Thymus (tissue), 11 donors: ENCODE measurements around the gene AFF1. TPM values are rescaled to one million over a fixed set of nuclear protein-coding genes. Genes with fewer than 3 reads are reported as not detected.
A peak's percentile ranks its signal among the peaks of the same experiment; 100 is the strongest.

Experiments used
- DNase-seq, 9 donors: peaks; one replicate each; pipeline ENCODE4 v3.0.0-alpha.2; 2013; ENCODE audit warnings: low spot score in 9 of 9, low read depth in 6 of 9, missing footprints in 1 of 9
- H3K27ac ChIP-seq, 2 donors: one replicate each; pipeline ENCODE4 v1.5.1; 2013; ENCODE audit warnings: control low read depth in 1 of 2, low read depth in 1 of 2, low read length in 1 of 2, mild to moderate bottlenecking in 1 of 2, moderate library complexity in 1 of 2
- H3K27me3 ChIP-seq, 2 donors: one replicate each; pipeline ENCODE4 v1.5.1; 2013; ENCODE audit warnings: low read length in 1 of 2; ENCODE audit not compliant: control insufficient read depth in 2 of 2, insufficient read depth in 1 of 2
- H3K36me3 ChIP-seq, 2 donors: one replicate each; pipeline ENCODE4 v1.5.1; 2013; ENCODE audit warnings: low read length in 1 of 2, mild to moderate bottlenecking in 1 of 2, moderate library complexity in 1 of 2; ENCODE audit not compliant: control insufficient read depth in 2 of 2, insufficient read depth in 2 of 2
- H3K4me1 ChIP-seq, 2 donors: one replicate each; pipeline ENCODE4 v1.5.1; 2013; ENCODE audit warnings: low read length in 2 of 2; ENCODE audit not compliant: control insufficient read depth in 2 of 2, insufficient read depth in 2 of 2
- H3K4me3 ChIP-seq, 2 donors: one replicate each; pipeline ENCODE4 v1.5.1; 2013; ENCODE audit warnings: low read length in 2 of 2, control low read depth in 1 of 2, mild to moderate bottlenecking in 1 of 2
- H3K9me3 ChIP-seq, 2 donors: one replicate each; pipeline ENCODE4 v1.5.1; 2013; ENCODE audit warnings: low read length in 1 of 2, mild to moderate bottlenecking in 1 of 2; ENCODE audit not compliant: control insufficient read depth in 2 of 2, insufficient read depth in 1 of 2
- WGBS: extraction: QIAGEN DNeasy Blood & Tissue Kit; methylation state at CpG from one replicate; pipeline ENCODE4 v1.1.7; 2013; 5-methylcytosine and 5-hydroxymethylcytosine counted together
- polyA plus RNA-seq: library from polyadenylated mRNA; stranded (reverse); fragments of 200-250 nt; gene quantifications from one replicate; pipeline ENCODE4 v1.2.3, GENCODE V29; 2013
- total RNA-seq: library from RNA; stranded (reverse); fragments of 120-200 nt; gene quantifications from one replicate; pipeline ENCODE4 v1.2.4, GENCODE V29; 2013
- donor health status: healthy.

The AFF1 gene
- total and polyA plus RNA-seq, 2 donors, result 12.3 to 13.3 TPM

GRCh38 chr4:87103691-87104187 is 168.9 kb downstream of the AFF1 start:
- WGBS, result 94% methylated on average over 2 of the region's 2 CpGs
- peaks cover 27 to 32% of the 10 kb centered on the region in 2 donors for H3K36me3 ChIP-seq

GRCh38 chr4:87105101-87105845 is 170.5 kb downstream of the AFF1 start:
- Histone ChIP-seq H3K36me3 (peaks cover 27 to 36% of the 10 kb centered on the region in 2 donors), H3K27ac (no peak overlapping the region), H3K4me3 (no peak overlapping the region), H3K9me3 (no peaks in the 10 kb centered on the region), H3K4me1 (no peaks in the 10 kb centered on the region), H3K27me3 (no peaks in the 10 kb centered on the region)
- DNase-seq, result no peak
- 99% methylated on average over 5 of the region's 5 CpGs for WGBS

More at GRCh38 chr4:87103691-87104187, 168.9 kb downstream of the AFF1 start:
- no peak for DNase-seq
- no peaks in the 10 kb centered on the region for H3K9me3 ChIP-seq
- no peaks in the 10 kb centered on the region for H3K4me1 ChIP-seq
- no peaks in the 10 kb centered on the region for H3K27me3 ChIP-seq
- peak overlapping the region in 1 of 2 donors; percentile 69 for H3K27ac ChIP-seq
- H3K4me3 ChIP-seq, result no peak overlapping the region

GRCh38 chr4:87108142-87108546 is 173.3 kb downstream of the AFF1 start:
- DNase-seq, result no peak
- H3K4me1 ChIP-seq, result no peaks in the 10 kb centered on the region
- 98% methylated on average over 5 of the region's 5 CpGs for WGBS
- H3K4me3 ChIP-seq, result no peak overlapping the region
- H3K27ac ChIP-seq, result no peak overlapping the region
- H3K27me3 ChIP-seq, result no peaks in the 10 kb centered on the region
- no peaks in the 10 kb centered on the region for H3K9me3 ChIP-seq
- peaks cover 24 to 48% of the 10 kb centered on the region in 2 donors for H3K36me3 ChIP-seq

GRCh38 chr4:87109121-87109520 is 174.3 kb downstream of the AFF1 start:
- H3K27ac ChIP-seq, result no peak overlapping the region
- no peak overlapping the region for H3K4me3 ChIP-seq
- WGBS, result 96% methylated on average over 3 of the region's 3 CpGs
- no peaks in the 10 kb centered on the region for H3K4me1 ChIP-seq
- H3K9me3 ChIP-seq, result no peaks in the 10 kb centered on the region
- H3K36me3 ChIP-seq, result peaks cover 26 to 50% of the 10 kb centered on the region in 2 donors
- no peak for DNase-seq
- no peaks in the 10 kb centered on the region for H3K27me3 ChIP-seq

- WGBS, result 97% methylated on average over 1 of the region's 1 CpG
- peaks cover 33 to 55% of the 10 kb centered on the region in 2 donors for H3K36me3 ChIP-seq
Measured at GRCh38 chr4:87109945-87110344, 175.1 kb downstream of the AFF1 start.

GRCh38 chr4:87112063-87112462 is 177.3 kb downstream of the AFF1 start:
- no peaks in the 10 kb centered on the region for H3K9me3 ChIP-seq
- no peaks in the 10 kb centered on the region for H3K27me3 ChIP-seq
- 97% methylated on average over 4 of the region's 4 CpGs for WGBS
- no peak for DNase-seq
- H3K36me3 ChIP-seq, result peaks cover 42 to 64% of the 10 kb centered on the region in 2 donors
- peaks cover 0 to 3% of the 10 kb centered on the region in 2 donors for H3K4me1 ChIP-seq
- no peak overlapping the region for H3K4me3 ChIP-seq
- no peak overlapping the region for H3K27ac ChIP-seq

More at GRCh38 chr4:87109945-87110344, 175.1 kb downstream of the AFF1 start:
- no peaks in the 10 kb centered on the region for H3K27me3 ChIP-seq
- no peak overlapping the region for H3K27ac ChIP-seq
- H3K9me3 ChIP-seq, result no peaks in the 10 kb centered on the region
- no peak for DNase-seq
- no peak overlapping the region for H3K4me3 ChIP-seq
- H3K4me1 ChIP-seq, result no peaks in the 10 kb centered on the region

- 97% methylated on average over 24 of the region's 24 CpGs for WGBS
- H3K27ac ChIP-seq, result no peak overlapping the region
- no peaks in the 10 kb centered on the region for H3K9me3 ChIP-seq
- H3K27me3 ChIP-seq, result no peaks in the 10 kb centered on the region
- no peak for DNase-seq
- no peak overlapping the region for H3K4me3 ChIP-seq
- peaks cover 0 to 3% of the 10 kb centered on the region in 2 donors for H3K4me1 ChIP-seq
- peaks cover 42 to 67% of the 10 kb centered on the region in 2 donors for H3K36me3 ChIP-seq
Measured at GRCh38 chr4:87114245-87115062, 179.6 kb downstream of the AFF1 start.

GRCh38 chr4:87116231-87116630 is 181.4 kb downstream of the AFF1 start:
- Histone ChIP-seq H3K4me1 (peaks cover 0 to 3% of the 10 kb centered on the region in 2 donors), H3K36me3 (peaks cover 49 to 79% of the 10 kb centered on the region in 2 donors), H3K9me3 (no peaks in the 10 kb centered on the region), H3K27me3 (no peaks in the 10 kb centered on the region), H3K27ac (no peak overlapping the region), H3K4me3 (no peak overlapping the region)
- 94% methylated on average over 1 of the region's 1 CpG for WGBS
- no peak for DNase-seq
